Breast epithelium (tissue), 4 donors: ENCODE data around the gene BTBD3. TPM values are rescaled to one million over a fixed set of nuclear protein-coding genes. Genes with fewer than 3 reads are reported as not detected.

Experiments used
- DNase-seq, 2 donors: peaks; one replicate each; pipeline ENCODE4 v3.0.0-alpha.2; 2019; ENCODE audit warnings: low spot score in 2 of 2
- H3K27ac ChIP-seq, 2 donors: fragments of 200-600 bp; sonication (generic) in 1 of 2; one replicate each; pipeline ENCODE4 v1.5.1; 2016 to 2019; ENCODE audit warnings: mild to moderate bottlenecking in 1 of 2
- H3K27me3 ChIP-seq, 2 donors: fragments of 200-600 bp; sonication (generic) in 1 of 2; one replicate each; pipeline versions ENCODE4 v1.5.1 to v1.6.0; 2017 to 2019; ENCODE audit warnings: control low read depth in 1 of 2, mild to moderate bottlenecking in 1 of 2
- H3K36me3 ChIP-seq: fragments of 200-600 bp; one replicate; pipeline ENCODE4 v1.5.1; 2019
- H3K4me1 ChIP-seq, 2 donors: fragments of 200-600 bp; sonication (generic); one replicate each; pipeline ENCODE4 v1.5.1; 2016 to 2019; ENCODE audit warnings: control low read depth in 1 of 2
- H3K4me3 ChIP-seq, 3 donors: fragments of 200-600 bp; sonication (generic); 1 replicate in 2 of 3; 2 replicates in 1 of 3; pipeline ENCODE4 v1.5.1; 2016 to 2019; ENCODE audit warnings: mild to moderate bottlenecking in 3 of 3, moderate library complexity in 2 of 3
- H3K9me3 ChIP-seq, 2 donors: fragments of 200-600 bp; sonication (generic) in 1 of 2; one replicate each; pipeline ENCODE4 v1.5.1; 2016 to 2019; ENCODE audit warnings: control low read depth in 1 of 2
- POLR2A ChIP-seq: fragments of 450-650 bp; IDR thresholded peaks from one replicate; pipeline ENCODE4 v1.6.1; 2016; ENCODE audit warnings: antibody characterized with exemption, mild to moderate bottlenecking, moderate library complexity
- POLR2AphosphoS5 ChIP-seq, 3 donors: sonication (generic); formaldehyde crosslinking; IDR thresholded peaks; one replicate each; pipeline ENCODE4 v1.6.1; 2017; ENCODE audit warnings: antibody characterized with exemption in 3 of 3
- intact Hi-C: fragments of 100-400 bp; cut with DNase I; formaldehyde crosslinking; loops from one replicate; pipeline ENCODE4 v1.15.1; 2023; ENCODE audit warnings: low total_unique reads
- total RNA-seq, 3 donors: library from RNA; depleted of rRNA; stranded (reverse); fragments of >200 nt; gene quantifications; one replicate each; pipeline ENCODE4 v1.1.0, GENCODE V29; 2016
- TF ChIP-seq, protein P1 (sequence below), 3 donors: fragments of 450-650 bp; IDR thresholded peaks; one replicate each; pipeline ENCODE4 v1.5.1; 2016 to 2017; ENCODE audit warnings: antibody characterized with exemption in 3 of 3, mild to moderate bottlenecking in 3 of 3, moderate library complexity in 3 of 3

Gene BTBD3
- total RNA-seq, 3 donors from 2014 or later = 15.4 to 50.3 (median 33.1) TPM

GRCh38 chr20:11958855-11959254, 41.2 kb downstream of the BTBD3 start:
- H3K27ac ChIP-seq = no peak overlapping the region
- peak overlapping the region in 2 of 3 donors; percentile 7 to 10 for H3K4me3 ChIP-seq
- H3K36me3 ChIP-seq = no peaks in the 10 kb centered on the region
- no peaks in the 10 kb centered on the region for H3K4me1 ChIP-seq
- no peaks in the 10 kb centered on the region for H3K27me3 ChIP-seq
- intact Hi-C loops = no loop called here
- TF ChIP-seq, protein P1, sequence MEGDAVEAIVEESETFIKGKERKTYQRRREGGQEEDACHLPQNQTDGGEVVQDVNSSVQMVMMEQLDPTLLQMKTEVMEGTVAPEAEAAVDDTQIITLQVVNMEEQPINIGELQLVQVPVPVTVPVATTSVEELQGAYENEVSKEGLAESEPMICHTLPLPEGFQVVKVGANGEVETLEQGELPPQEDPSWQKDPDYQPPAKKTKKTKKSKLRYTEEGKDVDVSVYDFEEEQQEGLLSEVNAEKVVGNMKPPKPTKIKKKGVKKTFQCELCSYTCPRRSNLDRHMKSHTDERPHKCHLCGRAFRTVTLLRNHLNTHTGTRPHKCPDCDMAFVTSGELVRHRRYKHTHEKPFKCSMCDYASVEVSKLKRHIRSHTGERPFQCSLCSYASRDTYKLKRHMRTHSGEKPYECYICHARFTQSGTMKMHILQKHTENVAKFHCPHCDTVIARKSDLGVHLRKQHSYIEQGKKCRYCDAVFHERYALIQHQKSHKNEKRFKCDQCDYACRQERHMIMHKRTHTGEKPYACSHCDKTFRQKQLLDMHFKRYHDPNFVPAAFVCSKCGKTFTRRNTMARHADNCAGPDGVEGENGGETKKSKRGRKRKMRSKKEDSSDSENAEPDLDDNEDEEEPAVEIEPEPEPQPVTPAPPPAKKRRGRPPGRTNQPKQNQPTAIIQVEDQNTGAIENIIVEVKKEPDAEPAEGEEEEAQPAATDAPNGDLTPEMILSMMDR (IDR thresholded peaks at IDR 0.05) = no peak
- TF ChIP-seq POLR2AphosphoS5 (IDR thresholded peaks at IDR 0.05) = no peak
- no peak for TF ChIP-seq POLR2A
- peaks cover 0 to 10% of the 10 kb centered on the region in 2 donors for H3K9me3 ChIP-seq
- no peak for DNase-seq

- Histone ChIP-seq H3K4me3 (no peak overlapping the region), H3K9me3 (no peaks in the 10 kb centered on the region), H3K4me1 (no peaks in the 10 kb centered on the region), H3K27me3 (no peaks in the 10 kb centered on the region), H3K36me3 (no peaks in the 10 kb centered on the region), H3K27ac (no peak overlapping the region)
- no peak for DNase-seq
- TF ChIP-seq POLR2AphosphoS5 (IDR thresholded peaks at IDR 0.05) = no peak
- intact Hi-C loops = no loop called here
Measured at GRCh38 chr20:11965602-11966001, 47.9 kb downstream of the BTBD3 start.

DNA sequence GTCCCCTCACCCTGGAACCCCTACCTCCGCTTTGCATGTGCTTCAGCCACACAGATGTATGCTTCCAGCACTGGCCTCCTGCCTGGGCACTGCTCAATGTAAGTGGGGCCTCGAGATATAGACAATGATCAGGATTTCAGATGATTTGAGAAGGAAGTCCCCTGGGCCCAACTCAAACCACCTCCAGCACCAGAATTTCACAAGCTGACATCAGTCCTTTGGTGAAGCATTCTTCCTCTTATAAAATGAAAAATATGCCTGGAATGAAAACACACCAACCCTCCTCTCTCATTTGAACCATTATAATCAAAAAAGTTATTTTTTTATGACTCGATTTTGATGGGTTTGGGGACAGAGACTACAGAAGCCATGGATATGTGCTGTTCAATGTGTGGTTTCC, 48.5 kb downstream of the BTBD3 start:
- intact Hi-C loops = no loop called here
- no peak overlapping the region for H3K27ac ChIP-seq
- H3K9me3 ChIP-seq = no peaks in the 10 kb centered on the region
- no peaks in the 10 kb centered on the region for H3K36me3 ChIP-seq
- H3K27me3 ChIP-seq = no peaks in the 10 kb centered on the region
- no peak overlapping the region for H3K4me3 ChIP-seq
- no peaks in the 10 kb centered on the region for H3K4me1 ChIP-seq
- TF ChIP-seq, protein P1 (IDR thresholded peaks at IDR 0.05) = no peak
- TF ChIP-seq POLR2A (no peak), POLR2AphosphoS5 (IDR thresholded peaks at IDR 0.05) (no peak)
- no peak for DNase-seq

GRCh38 chr20:11970243-11970836, 52.6 kb downstream of the BTBD3 start:
- Histone ChIP-seq H3K27ac (no peak overlapping the region), H3K9me3 (no peaks in the 10 kb centered on the region), H3K27me3 (no peaks in the 10 kb centered on the region), H3K36me3 (no peaks in the 10 kb centered on the region), H3K4me3 (no peak overlapping the region), H3K4me1 (no peaks in the 10 kb centered on the region)
- DNase-seq = no peak
- intact Hi-C loops = no loop called here
- TF ChIP-seq, protein P1 (IDR thresholded peaks at IDR 0.05) = no peak
- TF ChIP-seq POLR2AphosphoS5 (IDR thresholded peaks at IDR 0.05) (no peak), POLR2A (no peak)

- Histone ChIP-seq H3K4me1 (no peaks in the 10 kb centered on the region), H3K27ac (no peak overlapping the region), H3K36me3 (no peaks in the 10 kb centered on the region), H3K27me3 (no peaks in the 10 kb centered on the region), H3K9me3 (no peaks in the 10 kb centered on the region), H3K4me3 (no peak overlapping the region)
- DNase-seq = no peak
- TF ChIP-seq, protein P1 (IDR thresholded peaks at IDR 0.05) = no peak
- no peak for TF ChIP-seq POLR2AphosphoS5 (IDR thresholded peaks at IDR 0.05)
- no peak for TF ChIP-seq POLR2A
- intact Hi-C loops = no loop called here
Measured at GRCh38 chr20:11972478-11972877, 54.8 kb downstream of the BTBD3 start.
